ENCODE results near the gene INAVA.
"Not testable (repeated sequence)": the region's sequence is repeated elsewhere in the genome, so short reads cannot be mapped to it uniquely, and the experiment has no call there.

INAVA gene

GRCh38 chr1:200921571-200922110 lies 26.9 kb downstream of the INAVA start:
- Histone ChIP-seq H3K4me3 (no peak overlapping the region), H3K36me3 (no peaks in the 10 kb centered on the region), H3K4me1 (peaks cover 0 to 31% (median 5%) of the 10 kb centered on the region in 4 donors), H3K9me3 (no peaks in the 10 kb centered on the region), H3K27ac (peak overlapping the region in 1 of 2 donors; percentile 60), H3K27me3 (no peaks in the 10 kb centered on the region)
- TF ChIP-seq CTCF (IDR thresholded peaks at IDR 0.05), result no peak
- peak in 1 of 2 donors; percentile 40 for DNase-seq
- intact Hi-C loops (cut with DNase I; ENCODE audit: low total_unique reads), result no loop called here

- Histone ChIP-seq H3K9me3 (no peaks in the 10 kb centered on the region), H3K27me3 (no peaks in the 10 kb centered on the region), H3K36me3 (no peaks in the 10 kb centered on the region), H3K4me3 (no peak overlapping the region), H3K27ac (peak overlapping the region; percentile 20 to 60), H3K4me1 (peaks cover 0 to 31% (median 4%) of the 10 kb centered on the region in 4 donors)
- intact Hi-C loops (cut with DNase I; ENCODE audit: low total_unique reads), result no loop called here
- TF ChIP-seq CTCF (IDR thresholded peaks at IDR 0.05), result no peak
- DNase-seq, result peak in 1 of 2 donors; percentile 48
These were observed 27.7 kb downstream of the INAVA start for GRCh38 chr1:200922406-200922805.

- Histone ChIP-seq H3K36me3 (no peaks in the 10 kb centered on the region), H3K4me3 (no peak overlapping the region), H3K27me3 (no peaks in the 10 kb centered on the region), H3K9me3 (no peaks in the 10 kb centered on the region), H3K4me1 (peaks cover 0 to 31% (median 3%) of the 10 kb centered on the region in 4 donors), H3K27ac (peak overlapping the region; percentile 31 to 60)
- TF ChIP-seq CTCF (IDR thresholded peaks at IDR 0.05), result no peak
- intact Hi-C loops (cut with DNase I; ENCODE audit: low total_unique reads), result no loop called here
- DNase-seq, result no peak
These were observed 28.9 kb downstream of the INAVA start for GRCh38 chr1:200923601-200924000.

- no peak overlapping the region for H3K4me3 ChIP-seq
- H3K27me3 ChIP-seq, result no peaks in the 10 kb centered on the region
- no peak overlapping the region for H3K27ac ChIP-seq
- no peak for DNase-seq
- no peak for TF ChIP-seq CTCF (IDR thresholded peaks at IDR 0.05)
- H3K9me3 ChIP-seq, result no peaks in the 10 kb centered on the region
- intact Hi-C loops (cut with DNase I; ENCODE audit: low total_unique reads), result no loop called here
- H3K36me3 ChIP-seq, result no peaks in the 10 kb centered on the region
- peaks cover 0 to 46% (median 8%) of the 10 kb centered on the region in 4 donors for H3K4me1 ChIP-seq
These were observed 31.1 kb downstream of the INAVA start for GRCh38 chr1:200925831-200926230.

GRCh38 chr1:200929530-200930278 lies 35.0 kb downstream of the INAVA start:
- Histone ChIP-seq H3K9me3 (no peaks in the 10 kb centered on the region), H3K36me3 (no peaks in the 10 kb centered on the region), H3K27ac (peak overlapping the region; percentile 55 to 65), H3K4me3 (no peak overlapping the region), H3K4me1 (peaks cover 0 to 17% (median 5%) of the 10 kb centered on the region in 4 donors), H3K27me3 (no peaks in the 10 kb centered on the region)
- no peak for TF ChIP-seq CTCF (IDR thresholded peaks at IDR 0.05)
- peak in 1 of 2 donors; percentile 77 for DNase-seq
- intact Hi-C loops (cut with DNase I; ENCODE audit: low total_unique reads), result no loop called here

- H3K27me3 ChIP-seq; H3K4me3 ChIP-seq; H3K9me3 ChIP-seq; H3K36me3 ChIP-seq; intact Hi-C loops (cut with DNase I; ENCODE audit: low total_unique reads); DNase-seq: not testable (repeated sequence)
- Histone ChIP-seq H3K27ac (peak overlapping the region; percentile 55 to 65), H3K4me1 (peaks cover 0 to 15% (median 5%) of the 10 kb centered on the region in 4 donors)
These were observed 35.6 kb downstream of the INAVA start for GRCh38 chr1:200930285-200930684.
